Ishikawa (cell line): ENCODE results near the gene NPR2.

Source experiments
- CEBPB ChIP-seq: IDR thresholded peaks from 2 replicates; pipeline ENCODE4 v1.6.1; 2012
- CREB1 ChIP-seq: IDR thresholded peaks from 2 replicates; pipeline ENCODE4 v1.6.1; 2012; ENCODE audit warnings: low read depth
- EP300 ChIP-seq: IDR thresholded peaks from 2 replicates; pipeline ENCODE4 v1.6.1; 2012; ENCODE audit warnings: borderline replicate concordance
- RAD21 ChIP-seq: IDR thresholded peaks from 2 replicates; pipeline ENCODE4 v1.6.1; 2012; ENCODE audit warnings: low read depth
- REST ChIP-seq: IDR thresholded peaks from 2 replicates; pipeline ENCODE4 v1.6.1; 2012; ENCODE audit warnings: low read depth, mild to moderate bottlenecking
- TAF1 ChIP-seq: IDR thresholded peaks from 2 replicates; pipeline ENCODE4 v1.6.1; 2012; ENCODE audit warnings: low read depth, mild to moderate bottlenecking
- USF1 ChIP-seq: IDR thresholded peaks from 2 replicates; pipeline ENCODE4 v1.6.1; 2012

- no peak for TF ChIP-seq REST
- no peak for TF ChIP-seq CEBPB
- TF ChIP-seq EP300, result no peak
- TF ChIP-seq RAD21, result peak; percentile 36
- no peak for TF ChIP-seq CREB1
- TF ChIP-seq USF1, result no peak
- no peak for TF ChIP-seq TAF1
These were observed 34.8 kb downstream of the NPR2 start for GRCh38 chr9:35826071-35826701.
